HG03159 (cell line): Measurements from ENCODE around the gene STX17.
"Not testable (repeated sequence)": the region's sequence is repeated elsewhere in the genome, so short reads cannot be mapped to it uniquely, and the experiment has no call there.

Experiments
- ATAC-seq: cut with Tn5 transposase; IDR thresholded peaks from one replicate; pipeline ENCODE4 v1.9.1; 2021; ENCODE audit warnings: mild to moderate bottlenecking, moderate library complexity; ENCODE audit not compliant: unreplicated experiment

STX17 gene

GRCh38 chr9:99966716-99967115 lies 60.3 kb downstream of the STX17 start:
- no peak for ATAC-seq

GRCh38 chr9:99967457-99967856 lies 61.0 kb downstream of the STX17 start:
- ATAC-seq = no peak

GRCh38 chr9:99970481-99970880 lies 64.0 kb downstream of the STX17 start:
- ATAC-seq = no peak

- ATAC-seq = no peak
Measured at GRCh38 chr9:99971410-99971809, 65.0 kb downstream of the STX17 start.

GRCh38 chr9:99973455-99973854 lies 67.0 kb downstream of the STX17 start:
- ATAC-seq = no peak

GRCh38 chr9:99977033-99977792 lies 70.8 kb downstream of the STX17 start:
- ATAC-seq = no peak

- ATAC-seq = no peak
Measured at GRCh38 chr9:99978221-99978620, 71.8 kb downstream of the STX17 start.

- ATAC-seq = no peak
Measured at GRCh38 chr9:99980598-99980997, 74.1 kb downstream of the STX17 start.

GRCh38 chr9:99986642-99987041 lies 80.2 kb downstream of the STX17 start:
- no peak for ATAC-seq

GRCh38 chr9:99990508-99990907 lies 84.1 kb downstream of the STX17 start:
- not testable (repeated sequence) for ATAC-seq

GRCh38 chr9:99998266-99998665 lies 91.8 kb downstream of the STX17 start:
- ATAC-seq = no peak

- no peak for ATAC-seq
Measured at GRCh38 chr9:99998866-99999265, 92.4 kb downstream of the STX17 start.

GRCh38 chr9:99999797-100000196 lies 93.3 kb downstream of the STX17 start:
- ATAC-seq = no peak

- ATAC-seq = no peak
Measured at GRCh38 chr9:100011062-100011681, 104.7 kb downstream of the STX17 start.

- no peak for ATAC-seq
Measured at GRCh38 chr9:100012279-100012678, 105.8 kb downstream of the STX17 start.

GRCh38 chr9:100013573-100013972 lies 107.1 kb downstream of the STX17 start:
- no peak for ATAC-seq

- no peak for ATAC-seq
Measured at GRCh38 chr9:100014846-100015245, 108.4 kb downstream of the STX17 start.

GRCh38 chr9:100019541-100019940 lies 113.1 kb downstream of the STX17 start:
- no peak for ATAC-seq
